Central memory CD8-positive, alpha-beta T cell (primary cell): ENCODE measurements around the gene PDE4DIP.
"Not testable (repeated sequence)": the region's sequence is repeated elsewhere in the genome, so short reads cannot be mapped to it uniquely, and the experiment has no call there.

Experiments used
- ATAC-seq: fragments of 150-1000 bp; cut with Tn5 transposase; replicated peaks from 2 replicates; pipeline ENCODE4 v1.10.0; 2022; ENCODE audit warnings: mild to moderate bottlenecking, moderate FRiP score, moderate number of reproducible peaks; ENCODE audit not compliant: poor library complexity, severe bottlenecking; ENCODE audit errors: extremely low read depth
- DNase-seq, 2 donors: peaks; one replicate each; pipeline ENCODE4 v3.0.0; 2021; ENCODE audit warnings: low spot score in 2 of 2
- H3K27ac Mint-ChIP-seq: one replicate; pipeline ENCODE4 v1.8.0; 2022; ENCODE audit warnings: low read depth, mild to moderate bottlenecking, moderate library complexity, mixed read lengths
- H3K27me3 Mint-ChIP-seq: one replicate; pipeline ENCODE4 v1.8.0; 2022; ENCODE audit warnings: mixed read lengths
- H3K36me3 Mint-ChIP-seq: one replicate; pipeline ENCODE4 v1.8.0; 2022; ENCODE audit warnings: mild to moderate bottlenecking, moderate library complexity, mixed read lengths; ENCODE audit not compliant: insufficient read depth
- H3K4me1 Mint-ChIP-seq: one replicate; pipeline ENCODE4 v1.8.0; 2022; ENCODE audit warnings: mixed read lengths
- H3K4me3 Mint-ChIP-seq: one replicate; pipeline ENCODE4 v1.8.0; 2022; ENCODE audit warnings: mild to moderate bottlenecking, moderate library complexity, mixed read lengths
- H3K9me3 Mint-ChIP-seq: one replicate; pipeline ENCODE4 v1.8.0; 2022; ENCODE audit warnings: mixed read lengths

PDE4DIP gene

DNA sequence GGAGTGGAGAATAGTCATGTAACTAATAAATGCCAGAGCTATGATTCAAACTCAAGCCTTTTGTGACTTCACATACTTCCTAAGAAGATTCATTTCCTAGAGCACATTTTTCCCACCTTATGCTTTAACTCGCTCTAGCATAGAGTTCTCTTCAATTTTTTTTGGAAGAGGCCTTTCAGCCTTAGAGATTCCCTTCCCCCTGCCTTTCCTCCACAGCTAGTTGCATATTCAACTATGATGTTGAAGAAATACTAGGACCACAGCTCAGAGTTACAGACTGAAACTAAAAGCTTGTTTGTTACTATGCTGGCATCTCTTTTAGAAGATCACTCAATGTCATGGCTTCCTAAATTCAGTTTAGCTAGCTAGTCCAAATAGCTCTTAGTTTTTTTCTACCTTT is 131.2 kb downstream of the PDE4DIP start:
- H3K36me3 Mint-ChIP-seq: peaks cover 27% of the 10 kb centered on the region
- peak overlapping the region; percentile 39 for H3K4me3 Mint-ChIP-seq
- peaks cover 10% of the 10 kb centered on the region for H3K4me1 Mint-ChIP-seq
- H3K27me3 Mint-ChIP-seq, DNase-seq, H3K9me3 Mint-ChIP-seq: not testable (repeated sequence)
- peak; percentile 19 for ATAC-seq
- peak overlapping the region; percentile 68 for H3K27ac Mint-ChIP-seq

GRCh38 chr1:148975866-148976537 is 131.8 kb downstream of the PDE4DIP start:
- not testable (repeated sequence) for DNase-seq, H3K9me3 Mint-ChIP-seq, H3K4me3 Mint-ChIP-seq, H3K27me3 Mint-ChIP-seq
- ATAC-seq: peak; percentile 60
- peaks cover 10% of the 10 kb centered on the region for H3K4me1 Mint-ChIP-seq
- peak overlapping the region; percentile 68 for H3K27ac Mint-ChIP-seq
- peaks cover 27% of the 10 kb centered on the region for H3K36me3 Mint-ChIP-seq

GRCh38 chr1:148977785-148978184 is 133.6 kb downstream of the PDE4DIP start:
- not testable (repeated sequence) for ATAC-seq
- peaks cover 32% of the 10 kb centered on the region for H3K36me3 Mint-ChIP-seq

GRCh38 chr1:148989378-148989777 is 145.2 kb downstream of the PDE4DIP start:
- H3K27ac Mint-ChIP-seq, H3K36me3 Mint-ChIP-seq, H3K27me3 Mint-ChIP-seq, ATAC-seq, H3K4me3 Mint-ChIP-seq, H3K4me1 Mint-ChIP-seq, H3K9me3 Mint-ChIP-seq, DNase-seq: not testable (repeated sequence)

More at GRCh38 chr1:148977785-148978184, 133.6 kb downstream of the PDE4DIP start:
- not testable (repeated sequence) for H3K4me3 Mint-ChIP-seq, H3K9me3 Mint-ChIP-seq, H3K27ac Mint-ChIP-seq, DNase-seq, H3K27me3 Mint-ChIP-seq
- H3K4me1 Mint-ChIP-seq: peaks cover 10% of the 10 kb centered on the region

DNA sequence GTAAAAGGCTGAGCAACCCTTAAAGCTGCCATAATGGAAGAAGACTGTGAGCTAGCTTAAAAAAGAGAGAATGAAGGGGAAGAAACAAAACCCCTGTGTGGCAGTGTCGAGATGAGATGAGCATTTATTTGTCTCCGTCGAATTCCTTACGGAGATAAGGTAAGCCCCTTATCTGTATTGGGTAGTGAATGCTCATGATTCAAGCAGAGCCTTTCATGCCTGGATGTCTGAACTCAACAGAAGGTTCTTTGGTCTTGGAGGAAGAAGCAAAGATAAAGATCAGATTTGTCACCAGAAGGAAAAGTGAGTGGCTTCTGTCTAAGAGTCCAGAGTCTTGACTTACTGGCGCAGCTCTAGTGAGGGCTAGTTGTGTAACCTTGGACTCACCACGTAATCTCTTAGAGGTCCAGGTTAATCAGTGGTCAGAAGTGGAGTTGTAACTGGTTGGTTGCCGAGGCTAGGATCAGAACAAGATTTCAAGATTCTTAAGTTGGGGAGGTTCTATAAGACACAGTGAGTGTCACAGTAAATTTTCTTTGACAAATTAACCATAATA is 146.1 kb downstream of the PDE4DIP start:
- not testable (repeated sequence) for H3K36me3 Mint-ChIP-seq, ATAC-seq, H3K27ac Mint-ChIP-seq, H3K9me3 Mint-ChIP-seq, DNase-seq, H3K27me3 Mint-ChIP-seq, H3K4me1 Mint-ChIP-seq, H3K4me3 Mint-ChIP-seq

- not testable (repeated sequence) for H3K36me3 Mint-ChIP-seq, H3K27ac Mint-ChIP-seq, DNase-seq, H3K4me3 Mint-ChIP-seq, H3K9me3 Mint-ChIP-seq, ATAC-seq, H3K27me3 Mint-ChIP-seq, H3K4me1 Mint-ChIP-seq
Observed at GRCh38 chr1:148991818-148992217, 147.6 kb downstream of the PDE4DIP start.

GRCh38 chr1:148992364-148992763 is 148.1 kb downstream of the PDE4DIP start:
- not testable (repeated sequence) for ATAC-seq, H3K27me3 Mint-ChIP-seq

GRCh38 chr1:148996449-148997224 is 152.4 kb downstream of the PDE4DIP start:
- H3K9me3 Mint-ChIP-seq, DNase-seq, H3K4me1 Mint-ChIP-seq, H3K36me3 Mint-ChIP-seq, H3K27ac Mint-ChIP-seq, H3K27me3 Mint-ChIP-seq, ATAC-seq, H3K4me3 Mint-ChIP-seq: not testable (repeated sequence)

More at GRCh38 chr1:148992364-148992763, 148.1 kb downstream of the PDE4DIP start:
- not testable (repeated sequence) for H3K9me3 Mint-ChIP-seq, H3K4me3 Mint-ChIP-seq, H3K4me1 Mint-ChIP-seq, DNase-seq, H3K27ac Mint-ChIP-seq, H3K36me3 Mint-ChIP-seq

DNA sequence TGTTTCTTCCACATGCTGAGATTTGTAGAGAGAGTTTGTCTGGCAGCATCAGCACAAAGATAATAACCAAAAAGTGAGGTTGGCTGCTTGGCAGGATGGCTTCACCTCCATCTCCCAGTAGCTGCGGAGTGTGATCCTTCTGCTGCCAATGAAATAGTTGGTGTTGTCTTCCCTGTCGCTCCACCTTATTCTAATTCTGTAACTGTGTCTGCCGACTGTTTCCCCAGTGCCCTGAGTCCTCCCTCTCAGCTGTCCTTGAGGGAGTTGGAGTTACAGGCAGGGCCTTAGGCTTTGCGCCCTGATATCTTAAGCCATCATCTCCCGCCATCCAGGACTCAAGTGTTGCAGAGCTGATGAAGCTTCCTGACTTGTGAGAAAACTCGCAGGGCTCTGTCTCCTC is 153.2 kb downstream of the PDE4DIP start:
- H3K4me3 Mint-ChIP-seq, H3K27me3 Mint-ChIP-seq, H3K4me1 Mint-ChIP-seq, H3K9me3 Mint-ChIP-seq, H3K36me3 Mint-ChIP-seq, H3K27ac Mint-ChIP-seq, ATAC-seq, DNase-seq: not testable (repeated sequence)

GRCh38 chr1:149002664-149003063 is 158.4 kb downstream of the PDE4DIP start:
- not testable (repeated sequence) for ATAC-seq, H3K27ac Mint-ChIP-seq, H3K9me3 Mint-ChIP-seq, H3K36me3 Mint-ChIP-seq, DNase-seq, H3K4me1 Mint-ChIP-seq, H3K4me3 Mint-ChIP-seq, H3K27me3 Mint-ChIP-seq

GRCh38 chr1:149008326-149008725 is 164.1 kb downstream of the PDE4DIP start:
- not testable (repeated sequence) for H3K4me3 Mint-ChIP-seq, H3K4me1 Mint-ChIP-seq, H3K36me3 Mint-ChIP-seq, ATAC-seq, H3K27ac Mint-ChIP-seq, DNase-seq, H3K9me3 Mint-ChIP-seq, H3K27me3 Mint-ChIP-seq

GRCh38 chr1:149008769-149009168 is 164.5 kb downstream of the PDE4DIP start:
- not testable (repeated sequence) for ATAC-seq, H3K9me3 Mint-ChIP-seq, H3K4me1 Mint-ChIP-seq, H3K4me3 Mint-ChIP-seq, H3K27me3 Mint-ChIP-seq, DNase-seq, H3K36me3 Mint-ChIP-seq, H3K27ac Mint-ChIP-seq

DNA sequence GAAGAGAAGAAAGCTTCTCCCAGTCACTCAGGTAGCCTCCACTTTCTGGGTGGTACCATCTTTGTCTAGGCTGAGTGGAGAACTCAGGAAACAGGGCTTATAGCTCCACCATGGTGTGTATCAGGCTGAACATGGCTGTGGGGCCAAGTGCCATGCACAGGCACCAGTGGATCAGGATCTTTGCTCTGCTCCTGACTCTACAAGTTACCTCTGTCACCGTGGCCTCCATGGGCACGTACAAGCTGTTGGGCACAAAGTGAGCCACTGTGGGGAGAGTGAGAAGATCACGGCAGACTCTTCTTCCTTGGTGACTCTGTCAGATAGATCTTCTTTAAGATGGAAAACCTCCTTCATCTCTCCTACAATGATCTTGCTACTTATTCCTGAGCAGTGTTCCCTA is 165.5 kb downstream of the PDE4DIP start:
- H3K4me3 Mint-ChIP-seq, H3K27ac Mint-ChIP-seq, H3K36me3 Mint-ChIP-seq, H3K9me3 Mint-ChIP-seq, H3K27me3 Mint-ChIP-seq, ATAC-seq, DNase-seq, H3K4me1 Mint-ChIP-seq: not testable (repeated sequence)
